Stimulated activated memory B cell treated with anti-CD40 and anti-IgM and Interleukin-4, amounts not matched to agents 10 μg/mL and 1 μg/mL and 100 μg/mL, for 72 hours (primary cell): ENCODE measurements around the gene ECI1.
"Not testable (repeated sequence)": the region's sequence is repeated elsewhere in the genome, so short reads cannot be mapped to it uniquely, and the experiment has no call there.

Source experiments
- ATAC-seq: fragments of 150-1000 bp; cut with Tn5 transposase; 2 replicates; pipeline ENCODE4 v1.10.0; 2021
- H3K27ac Mint-ChIP-seq: one replicate; pipeline ENCODE4 v1.8.0; 2022; ENCODE audit warnings: mild to moderate bottlenecking, mixed read lengths
- H3K27me3 Mint-ChIP-seq: one replicate; pipeline ENCODE4 v1.8.0; 2022; ENCODE audit warnings: mixed read lengths
- H3K36me3 Mint-ChIP-seq: one replicate; pipeline ENCODE4 v1.8.0; 2022; ENCODE audit warnings: mixed read lengths
- H3K4me1 Mint-ChIP-seq: one replicate; pipeline ENCODE4 v1.8.0; 2022; ENCODE audit warnings: mixed read lengths
- H3K4me3 Mint-ChIP-seq: one replicate; pipeline ENCODE4 v1.8.0; 2022; ENCODE audit warnings: mild to moderate bottlenecking, moderate library complexity, mixed read lengths
- H3K9me3 Mint-ChIP-seq: one replicate; pipeline ENCODE4 v1.8.0; 2022; ENCODE audit warnings: mixed read lengths

Gene ECI1

GRCh38 chr16:2205104-2205966 is 46.1 kb downstream of the ECI1 start, which contains the start of gene MLST8:
TSS of gene MLST8 (plus strand) at chr16:2205454. CDS start at chr16:2206086, 632 bp downstream.
- peak within 1 kb of the TSS; percentile 87 for H3K27ac Mint-ChIP-seq
- peaks cover 19% of the 10 kb centered on the region for H3K36me3 Mint-ChIP-seq
- H3K4me3 Mint-ChIP-seq = peak within 1 kb of the TSS; percentile 65
- no peaks in the 10 kb centered on the region for H3K27me3 Mint-ChIP-seq
- ATAC-seq = peak; percentile 84
- H3K9me3 Mint-ChIP-seq = no peaks in the 10 kb centered on the region
- H3K4me1 Mint-ChIP-seq = peaks cover 37% of the 10 kb centered on the region

- Mint-ChIP-seq H3K9me3 (no peaks in the 10 kb centered on the region), H3K27ac (peak overlapping the region; percentile 87), H3K36me3 (peaks cover 17% of the 10 kb centered on the region), H3K27me3 (no peaks in the 10 kb centered on the region), H3K4me1 (peaks cover 34% of the 10 kb centered on the region), H3K4me3 (peak overlapping the region; percentile 65)
- ATAC-seq = peak; percentile 1
Measured at GRCh38 chr16:2204416-2205103, 46.8 kb downstream of the ECI1 start.

- not testable (repeated sequence) for H3K27ac Mint-ChIP-seq, ATAC-seq, H3K9me3 Mint-ChIP-seq
- Mint-ChIP-seq H3K4me3 (peak overlapping the region; percentile 13), H3K36me3 (peaks cover 10% of the 10 kb centered on the region), H3K27me3 (peaks cover 13% of the 10 kb centered on the region), H3K4me1 (peaks cover 34% of the 10 kb centered on the region)
Measured at GRCh38 chr16:2203119-2203688, 48.2 kb downstream of the ECI1 start.

- no peak overlapping the region for H3K4me3 Mint-ChIP-seq
- H3K4me1 Mint-ChIP-seq = peaks cover 25% of the 10 kb centered on the region
- peaks cover 32% of the 10 kb centered on the region for H3K27me3 Mint-ChIP-seq
- no peaks in the 10 kb centered on the region for H3K9me3 Mint-ChIP-seq
- no peak overlapping the region for H3K27ac Mint-ChIP-seq
- no peaks in the 10 kb centered on the region for H3K36me3 Mint-ChIP-seq
- ATAC-seq = no peak
Measured at GRCh38 chr16:2200313-2200712, 51.1 kb downstream of the ECI1 start.

- Mint-ChIP-seq H3K36me3 (no peaks in the 10 kb centered on the region), H3K4me1 (peaks cover 29% of the 10 kb centered on the region), H3K27me3 (peaks cover 38% of the 10 kb centered on the region)
Measured at GRCh38 chr16:2199621-2200139, 51.7 kb downstream of the ECI1 start.

GRCh38 chr16:2199095-2199494 is 52.3 kb downstream of the ECI1 start:
- Mint-ChIP-seq H3K4me1 (peaks cover 24% of the 10 kb centered on the region), H3K27ac (no peak overlapping the region), H3K36me3 (no peaks in the 10 kb centered on the region), H3K27me3 (peaks cover 44% of the 10 kb centered on the region), H3K9me3 (no peaks in the 10 kb centered on the region), H3K4me3 (no peak overlapping the region)
- no peak for ATAC-seq

More at GRCh38 chr16:2199621-2200139, 51.7 kb downstream of the ECI1 start:
- no peak for ATAC-seq
- H3K27ac Mint-ChIP-seq = no peak overlapping the region
- H3K9me3 Mint-ChIP-seq = no peaks in the 10 kb centered on the region
- no peak overlapping the region for H3K4me3 Mint-ChIP-seq

GRCh38 chr16:2198283-2198682 is 53.1 kb downstream of the ECI1 start:
- no peak overlapping the region for H3K4me3 Mint-ChIP-seq
- H3K9me3 Mint-ChIP-seq = no peaks in the 10 kb centered on the region
- no peaks in the 10 kb centered on the region for H3K36me3 Mint-ChIP-seq
- H3K27me3 Mint-ChIP-seq = peaks cover 49% of the 10 kb centered on the region
- ATAC-seq = no peak
- H3K27ac Mint-ChIP-seq = no peak overlapping the region
- peaks cover 17% of the 10 kb centered on the region for H3K4me1 Mint-ChIP-seq

- peaks cover 17% of the 10 kb centered on the region for H3K4me1 Mint-ChIP-seq
- no peak for ATAC-seq
- H3K27ac Mint-ChIP-seq = no peak overlapping the region
- peaks cover 52% of the 10 kb centered on the region for H3K27me3 Mint-ChIP-seq
- no peak overlapping the region for H3K4me3 Mint-ChIP-seq
- no peaks in the 10 kb centered on the region for H3K9me3 Mint-ChIP-seq
- H3K36me3 Mint-ChIP-seq = no peaks in the 10 kb centered on the region
Measured at GRCh38 chr16:2197765-2198164, 53.6 kb downstream of the ECI1 start.

GRCh38 chr16:2196981-2197511 is 54.3 kb downstream of the ECI1 start:
- H3K27me3 Mint-ChIP-seq = peaks cover 60% of the 10 kb centered on the region
- no peaks in the 10 kb centered on the region for H3K9me3 Mint-ChIP-seq
- H3K36me3 Mint-ChIP-seq = no peaks in the 10 kb centered on the region
- ATAC-seq = no peak
- peak overlapping the region; percentile 48 for H3K27ac Mint-ChIP-seq
- H3K4me1 Mint-ChIP-seq = peaks cover 17% of the 10 kb centered on the region
- H3K4me3 Mint-ChIP-seq = peak overlapping the region; percentile 60

- no peaks in the 10 kb centered on the region for H3K36me3 Mint-ChIP-seq
- peak within 1 kb of the TSS; percentile 60 for H3K4me3 Mint-ChIP-seq
- ATAC-seq = peak; percentile 43
- peaks cover 66% of the 10 kb centered on the region for H3K27me3 Mint-ChIP-seq
- H3K9me3 Mint-ChIP-seq = no peaks in the 10 kb centered on the region
- peaks cover 17% of the 10 kb centered on the region for H3K4me1 Mint-ChIP-seq
- peak within 1 kb of the TSS; percentile 48 for H3K27ac Mint-ChIP-seq
Measured at GRCh38 chr16:2196162-2196980, 55.0 kb downstream of the ECI1 start, which contains the start of gene CASKIN1. TSS of gene CASKIN1 (minus strand) at chr16:2196605. CDS start at chr16:2196432, 173 bp downstream.

GRCh38 chr16:2195322-2196161 is 55.8 kb downstream of the ECI1 start:
- peak overlapping the region; percentile 50 for H3K4me3 Mint-ChIP-seq
- peaks cover 17% of the 10 kb centered on the region for H3K4me1 Mint-ChIP-seq
- peak; percentile 14 for ATAC-seq
- no peaks in the 10 kb centered on the region for H3K9me3 Mint-ChIP-seq
- H3K27me3 Mint-ChIP-seq = peaks cover 68% of the 10 kb centered on the region
- H3K36me3 Mint-ChIP-seq = no peaks in the 10 kb centered on the region
- H3K27ac Mint-ChIP-seq = no peak overlapping the region

- H3K4me3 Mint-ChIP-seq = no peak overlapping the region
- H3K4me1 Mint-ChIP-seq = peaks cover 17% of the 10 kb centered on the region
- no peak overlapping the region for H3K27ac Mint-ChIP-seq
- no peaks in the 10 kb centered on the region for H3K9me3 Mint-ChIP-seq
- ATAC-seq = peak; percentile 60
- H3K36me3 Mint-ChIP-seq = no peaks in the 10 kb centered on the region
- peaks cover 68% of the 10 kb centered on the region for H3K27me3 Mint-ChIP-seq
Measured at GRCh38 chr16:2194852-2195321, 56.5 kb downstream of the ECI1 start.

- Mint-ChIP-seq H3K4me3 (no peak overlapping the region), H3K27me3 (peaks cover 65% of the 10 kb centered on the region), H3K4me1 (peaks cover 17% of the 10 kb centered on the region), H3K36me3 (no peaks in the 10 kb centered on the region), H3K27ac (no peak overlapping the region), H3K9me3 (no peaks in the 10 kb centered on the region)
- ATAC-seq = no peak
Measured at GRCh38 chr16:2194166-2194834, 57.1 kb downstream of the ECI1 start.
